ENCODE data around the gene TBPL2.
"Not testable (repeated sequence)": the region's sequence is repeated elsewhere in the genome, so short reads cannot be mapped to it uniquely, and the experiment has no call there.

Gene TBPL2

DNA sequence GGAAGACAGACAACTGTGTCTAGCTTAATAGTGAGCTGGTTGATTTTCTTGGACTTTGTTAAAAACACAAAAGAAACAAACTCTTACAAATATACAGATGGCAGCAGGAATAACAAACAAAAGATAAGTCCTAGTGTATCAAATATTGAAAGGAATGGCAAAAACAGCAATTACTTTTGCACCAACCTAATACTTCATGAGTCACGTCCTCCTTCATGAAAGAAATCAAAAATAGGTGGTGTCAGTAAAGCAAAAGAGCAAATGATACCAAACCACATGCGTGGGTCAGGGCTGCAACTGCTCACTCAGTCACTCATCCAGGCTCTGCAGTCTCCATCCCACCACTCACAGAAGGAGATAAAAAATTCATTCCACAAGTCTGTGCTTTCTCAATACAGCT, 40.6 kb downstream of the TBPL2 start:
- DNase-seq, result no peak

GRCh38 chr14:55399183-55399582, 41.2 kb downstream of the TBPL2 start:
- no peak for DNase-seq

GRCh38 chr14:55398679-55399078, 41.7 kb downstream of the TBPL2 start:
- DNase-seq, result no peak

- DNase-seq, result no peak
Observed at GRCh38 chr14:55389330-55389729, 51.1 kb downstream of the TBPL2 start.

- DNase-seq, result no peak
Observed at GRCh38 chr14:55388160-55388559, 52.3 kb downstream of the TBPL2 start.

DNA sequence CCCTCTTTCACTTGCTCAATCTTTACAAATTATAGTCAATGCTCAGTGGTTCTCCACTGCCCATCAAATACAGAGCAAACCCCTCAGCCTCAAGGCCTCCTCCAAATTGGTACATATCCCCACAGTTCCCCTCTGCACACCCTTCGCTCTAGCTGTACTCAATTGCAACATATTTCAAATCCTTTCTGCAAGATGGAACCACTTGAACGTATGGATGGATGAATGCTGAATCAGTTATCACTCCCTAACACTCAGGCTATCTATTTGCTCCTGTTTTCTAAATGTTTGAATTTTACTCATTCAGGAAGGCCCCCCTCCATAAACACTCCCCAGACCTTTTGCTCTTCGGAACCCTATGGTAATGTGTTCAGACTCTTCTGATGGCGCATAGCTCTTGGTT, 53.3 kb downstream of the TBPL2 start:
- DNase-seq, result no peak

GRCh38 chr14:55386037-55386808, 54.2 kb downstream of the TBPL2 start:
- DNase-seq, result no peak

DNA sequence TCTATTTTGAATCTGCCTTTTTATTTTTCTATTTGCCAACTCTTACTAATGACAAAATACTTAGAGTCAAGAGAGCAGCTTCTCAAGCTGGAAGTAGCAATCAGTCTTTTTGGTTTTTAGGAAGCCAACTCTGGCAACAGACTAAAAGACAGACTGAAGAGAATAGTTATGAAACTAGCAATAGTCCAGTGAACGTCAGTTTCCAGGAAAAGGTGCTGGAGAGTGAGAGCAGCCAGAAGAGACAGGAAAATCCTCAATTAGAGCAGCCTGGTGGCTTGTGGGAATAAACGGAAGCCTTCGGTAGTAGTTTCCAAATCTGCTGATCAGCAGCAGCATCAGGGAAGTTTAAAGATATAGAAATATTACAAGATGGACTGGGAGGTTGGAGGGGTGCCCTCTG, 55.9 kb downstream of the TBPL2 start:
- no peak for DNase-seq

- DNase-seq, result no peak
Observed at GRCh38 chr14:55383541-55384140, 56.8 kb downstream of the TBPL2 start.

DNA sequence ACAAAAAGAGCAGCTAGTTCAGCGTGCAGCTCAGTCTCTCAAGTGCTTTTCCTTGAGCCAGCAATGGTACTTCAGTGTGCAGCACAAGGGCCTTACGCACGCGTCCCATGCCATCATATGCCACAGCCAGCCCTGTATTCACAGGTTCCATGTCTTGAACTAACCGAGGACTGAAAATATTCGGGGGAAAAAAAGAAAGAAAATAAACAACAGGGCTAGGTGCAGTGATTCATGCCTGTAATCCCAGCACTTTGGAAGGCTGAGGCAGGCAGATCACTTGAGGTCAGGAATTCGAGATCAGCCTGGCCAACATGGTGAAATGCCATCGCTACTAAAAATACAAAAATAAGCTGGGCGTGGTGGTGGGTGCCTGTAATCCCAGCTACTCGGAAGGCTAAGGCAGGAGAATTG, 57.4 kb downstream of the TBPL2 start:
- DNase-seq, result not testable (repeated sequence)

DNA sequence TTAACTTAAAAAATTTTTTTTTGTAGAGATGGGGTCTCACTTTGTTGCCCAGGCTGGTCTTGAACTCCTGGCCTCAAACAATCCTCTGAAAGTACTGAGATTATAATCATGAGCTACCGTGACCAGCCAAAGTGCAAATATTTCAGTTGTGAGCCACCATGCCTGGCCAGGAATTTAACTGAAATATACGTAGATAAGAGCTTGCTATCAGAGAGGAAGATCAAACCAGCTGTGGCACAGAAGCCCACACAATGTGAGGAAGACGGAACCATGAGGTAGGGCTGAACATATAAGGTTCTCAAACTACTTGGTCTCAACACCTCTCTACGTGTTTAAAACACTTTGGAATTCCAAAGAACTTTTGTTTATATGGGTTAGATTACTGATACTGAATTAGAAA, 57.9 kb downstream of the TBPL2 start:
- no peak for DNase-seq

- no peak for DNase-seq
Observed at GRCh38 chr14:55381561-55381960, 58.9 kb downstream of the TBPL2 start.

DNA sequence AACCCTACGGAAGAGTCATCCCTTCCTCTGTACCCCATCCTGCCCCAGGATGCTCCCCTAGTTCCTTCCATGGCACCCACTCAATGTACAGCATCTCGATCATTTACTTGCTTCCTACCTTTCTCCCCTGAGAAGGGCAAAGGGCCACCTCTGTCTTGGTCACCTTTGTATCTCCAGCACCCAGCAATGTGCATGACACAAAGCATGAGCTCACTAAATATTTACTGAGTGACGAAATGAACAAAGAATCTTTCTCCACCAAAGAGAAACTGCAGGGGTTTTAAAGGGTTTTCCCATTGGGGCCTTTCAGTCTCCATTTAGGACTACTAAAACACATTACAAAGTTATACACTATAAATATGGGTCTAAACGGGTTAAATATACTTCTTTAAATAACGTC, 59.4 kb downstream of the TBPL2 start:
- DNase-seq, result no peak

DNA sequence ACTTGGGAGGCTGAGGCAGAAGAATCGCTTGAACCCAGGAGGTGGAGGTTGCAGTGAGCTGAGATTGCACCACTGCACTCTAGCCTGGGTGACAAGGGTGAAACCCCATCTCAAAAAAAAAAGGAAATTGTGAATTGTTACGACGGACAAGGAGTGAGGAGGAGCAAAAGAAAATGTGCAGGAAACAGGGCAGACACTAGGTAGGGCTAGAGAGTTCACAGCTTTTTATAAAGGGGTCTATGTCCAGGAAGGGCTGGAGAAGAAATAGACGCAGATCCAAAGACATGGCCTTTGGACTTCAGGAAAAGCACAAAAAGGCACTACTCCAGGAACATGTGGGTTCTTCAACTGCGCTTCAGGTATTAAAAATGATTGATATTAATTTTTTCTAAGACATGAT, 63.2 kb downstream of the TBPL2 start:
- DNase-seq, result no peak

- DNase-seq, result no peak
Observed at GRCh38 chr14:55374771-55375170, 65.6 kb downstream of the TBPL2 start.

GRCh38 chr14:55373784-55374705, 66.4 kb downstream of the TBPL2 start:
- DNase-seq, result peak; percentile 81

DNA sequence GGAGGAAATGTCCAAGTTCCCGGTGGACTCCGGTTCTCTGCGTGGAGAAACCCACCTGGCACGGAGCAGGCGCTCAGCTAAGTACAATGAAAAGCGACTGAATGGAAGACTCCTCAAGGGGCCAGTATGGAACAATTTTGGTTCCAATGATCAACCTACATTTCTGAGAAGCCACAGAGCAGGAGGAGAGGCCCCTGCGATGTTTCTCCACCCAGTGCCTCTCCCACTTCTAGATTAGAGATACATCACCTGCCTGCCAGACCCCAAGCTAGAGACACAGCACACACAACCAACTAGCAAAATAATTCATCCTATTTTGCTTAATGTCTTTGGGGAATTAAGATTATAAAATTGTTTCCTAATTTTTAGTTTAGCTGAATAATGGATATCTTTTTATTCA, 67.6 kb downstream of the TBPL2 start:
- DNase-seq, result no peak

GRCh38 chr14:55372423-55372822, 68.0 kb downstream of the TBPL2 start:
- no peak for DNase-seq

- no peak for DNase-seq
Observed at GRCh38 chr14:55370883-55371455, 69.4 kb downstream of the TBPL2 start.

DNA sequence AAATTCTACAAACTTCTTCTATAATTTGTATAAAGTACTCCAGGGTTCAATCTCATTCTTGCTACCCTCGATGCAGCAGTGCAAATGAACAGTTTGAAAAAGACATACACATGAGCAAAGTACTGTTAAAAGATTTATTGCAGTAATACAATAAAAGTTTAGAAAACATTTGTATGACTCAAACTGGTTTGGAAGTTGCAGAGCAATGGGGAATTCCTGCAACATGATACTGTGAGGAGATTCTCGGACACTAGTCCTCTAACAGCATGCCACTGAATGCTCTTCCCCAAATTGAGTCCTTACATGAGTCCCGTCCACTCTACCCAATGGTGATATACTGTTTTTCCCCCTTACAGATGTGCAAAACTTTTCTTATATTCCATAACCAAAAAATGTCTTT, 74.1 kb downstream of the TBPL2 start:
- DNase-seq, result no peak
